NCI-H345 treated with DMSO at 0.1 percent for 48 hours (cell line): ENCODE measurements around the gene NUDT22.

Experiments used
- DNase-seq: peaks from one replicate; lab custom pipeline; 2025; ENCODE audit not compliant: unreplicated experiment; lab: John Stamatoyannopoulos, UW

The NUDT22 gene

GRCh38 chr11:64253481-64253880, 27.4 kb downstream of the NUDT22 start:
- no peak for DNase-seq

- DNase-seq, result no peak
These were observed 28.3 kb downstream of the NUDT22 start for GRCh38 chr11:64254326-64254725.

GRCh38 chr11:64255135-64256128, 29.4 kb downstream of the NUDT22 start:
- DNase-seq, result no peak

- no peak for DNase-seq
These were observed 30.2 kb downstream of the NUDT22 start for GRCh38 chr11:64256300-64256699.

GRCh38 chr11:64258356-64258755, 32.3 kb downstream of the NUDT22 start:
- DNase-seq, result no peak

- no peak for DNase-seq
These were observed 33.0 kb downstream of the NUDT22 start for GRCh38 chr11:64258946-64259532.

- DNase-seq, result no peak
These were observed 33.5 kb downstream of the NUDT22 start for GRCh38 chr11:64259533-64260067.

- no peak for DNase-seq
These were observed 34.2 kb downstream of the NUDT22 start for GRCh38 chr11:64260147-64260708.

- no peak for DNase-seq
These were observed 35.5 kb downstream of the NUDT22 start for GRCh38 chr11:64261556-64262080.

GRCh38 chr11:64262271-64263002, 36.4 kb downstream of the NUDT22 start:
- no peak for DNase-seq

- DNase-seq, result no peak
These were observed 37.2 kb downstream of the NUDT22 start for GRCh38 chr11:64263021-64263946.

GRCh38 chr11:64263947-64264317, 37.9 kb downstream of the NUDT22 start:
- DNase-seq, result no peak

- DNase-seq, result no peak
These were observed 38.3 kb downstream of the NUDT22 start for GRCh38 chr11:64264371-64264852.

GRCh38 chr11:64265176-64266160, 39.4 kb downstream of the NUDT22 start:
- DNase-seq, result no peak

GRCh38 chr11:64266339-64266738, 40.3 kb downstream of the NUDT22 start:
- no peak for DNase-seq

GRCh38 chr11:64267207-64267945, 41.3 kb downstream of the NUDT22 start:
- peak; percentile 69 for DNase-seq

GRCh38 chr11:64268025-64268892, 42.2 kb downstream of the NUDT22 start:
- peak; percentile 54 for DNase-seq
